Cardiac muscle cell (in vitro differentiated cells and primary cell): ENCODE data around the gene TRPM5. TPM values are rescaled to one million over a fixed set of nuclear protein-coding genes. Genes with fewer than 3 reads are reported as not detected.

Source experiments
- DNase-seq, 2 donors: peaks; one replicate each; pipeline versions ENCODE4 v3.0.0 to v3.0.0-alpha.2; 2010 to 2017; ENCODE audit warnings: low read depth in 1 of 2, low spot score in 1 of 2
- H3K27ac ChIP-seq: fragments of 200-600 bp; sonication (generic); 2 replicates; pipeline ENCODE4 v1.5.1; 2016
- H3K27me3 ChIP-seq: fragments of 200-600 bp; sonication (generic); 2 replicates; pipeline ENCODE4 v1.6.0; 2016; ENCODE audit warnings: control low read depth
- H3K36me3 ChIP-seq: fragments of 200-600 bp; sonication (generic); 2 replicates; pipeline ENCODE4 v1.5.1; 2016; ENCODE audit warnings: control low read depth
- H3K4me1 ChIP-seq: fragments of 200-600 bp; sonication (generic); 2 replicates; pipeline ENCODE4 v1.8.1; 2017; ENCODE audit warnings: low read depth, mild to moderate bottlenecking, mixed run types
- H3K4me3 ChIP-seq: fragments of 200-600 bp; sonication (generic); 2 replicates; pipeline ENCODE4 v1.5.1; 2016; ENCODE audit warnings: mild to moderate bottlenecking
- H3K9me3 ChIP-seq: fragments of 200-600 bp; sonication (generic); 2 replicates; pipeline ENCODE4 v1.5.1; 2017; ENCODE audit warnings: low read depth, mild to moderate bottlenecking, control low read depth
- CTCF ChIP-seq: IDR thresholded peaks from 2 replicates; pipeline ENCODE4 v1.5.1; 2012; ENCODE audit warnings: low read depth, mild to moderate bottlenecking, low read length
- polyA plus RNA-seq: library from polyadenylated mRNA; unstranded; fragments of >200 nt; fragmentation: Nextera tagmentation; extraction: Ambion mirVana; gene quantifications from 2 replicates; pipeline ENCODE4 v1.2.1, GENCODE V29; 2016
- total RNA-seq: library from RNA; depleted of rRNA; stranded (reverse); fragments of >200 nt; gene quantifications from 2 replicates; pipeline ENCODE4 v1.2.3, GENCODE V29; 2016

The TRPM5 gene
- total RNA-seq (0.14 and 0.66 TPM in 2 replicates), polyA plus RNA-seq (0.33 TPM in 1 of 2 replicates, not detected in the other)

- TF ChIP-seq CTCF = no peak
- no peak within 1 kb of the TSS for H3K27ac ChIP-seq
- no peaks in the 10 kb centered on the region for H3K9me3 ChIP-seq
- no peak for DNase-seq
- no peaks in the 10 kb centered on the region for H3K36me3 ChIP-seq
- H3K4me3 ChIP-seq = peak within 1 kb of the TSS; percentile 28
- H3K27me3 ChIP-seq = peaks cover 95% of the 10 kb centered on the region
- no peaks in the 10 kb centered on the region for H3K4me1 ChIP-seq
These were observed at the start of gene TRPM5 for GRCh38 chr11:2443881-2444820. Gene TRPM5, minus strand, starts transcription at chr11:2444514. Its CDS starts 21,478 bp downstream, at chr11:2423036.

- Histone ChIP-seq H3K4me1 (no peaks in the 10 kb centered on the region), H3K27ac (no peak overlapping the region), H3K9me3 (no peaks in the 10 kb centered on the region), H3K36me3 (no peaks in the 10 kb centered on the region), H3K27me3 (peaks cover 12% of the 10 kb centered on the region), H3K4me3 (no peak overlapping the region)
- TF ChIP-seq CTCF = no peak
- DNase-seq = no peak
These were observed 44.8 kb upstream of the TRPM5 start for GRCh38 chr11:2489083-2489482.

GRCh38 chr11:2488004-2488403, 43.7 kb upstream of the TRPM5 start:
- Histone ChIP-seq H3K27me3 (peaks cover 13% of the 10 kb centered on the region), H3K36me3 (no peaks in the 10 kb centered on the region), H3K4me1 (no peaks in the 10 kb centered on the region), H3K9me3 (no peaks in the 10 kb centered on the region), H3K4me3 (no peak overlapping the region), H3K27ac (no peak overlapping the region)
- TF ChIP-seq CTCF = no peak
- no peak for DNase-seq

- Histone ChIP-seq H3K36me3 (no peaks in the 10 kb centered on the region), H3K4me3 (no peak overlapping the region), H3K27ac (no peak overlapping the region), H3K4me1 (no peaks in the 10 kb centered on the region), H3K9me3 (no peaks in the 10 kb centered on the region), H3K27me3 (peaks cover 14% of the 10 kb centered on the region)
- no peak for TF ChIP-seq CTCF
- DNase-seq = no peak
These were observed 40.3 kb upstream of the TRPM5 start for GRCh38 chr11:2484576-2485125.

- Histone ChIP-seq H3K9me3 (no peaks in the 10 kb centered on the region), H3K27me3 (peaks cover 14% of the 10 kb centered on the region), H3K27ac (no peak overlapping the region), H3K4me1 (no peaks in the 10 kb centered on the region), H3K4me3 (no peak overlapping the region), H3K36me3 (no peaks in the 10 kb centered on the region)
- no peak for DNase-seq
- no peak for TF ChIP-seq CTCF
These were observed 39.1 kb upstream of the TRPM5 start for GRCh38 chr11:2483426-2483825.
